ENCODE data around the gene RBM8A.

DNA sequence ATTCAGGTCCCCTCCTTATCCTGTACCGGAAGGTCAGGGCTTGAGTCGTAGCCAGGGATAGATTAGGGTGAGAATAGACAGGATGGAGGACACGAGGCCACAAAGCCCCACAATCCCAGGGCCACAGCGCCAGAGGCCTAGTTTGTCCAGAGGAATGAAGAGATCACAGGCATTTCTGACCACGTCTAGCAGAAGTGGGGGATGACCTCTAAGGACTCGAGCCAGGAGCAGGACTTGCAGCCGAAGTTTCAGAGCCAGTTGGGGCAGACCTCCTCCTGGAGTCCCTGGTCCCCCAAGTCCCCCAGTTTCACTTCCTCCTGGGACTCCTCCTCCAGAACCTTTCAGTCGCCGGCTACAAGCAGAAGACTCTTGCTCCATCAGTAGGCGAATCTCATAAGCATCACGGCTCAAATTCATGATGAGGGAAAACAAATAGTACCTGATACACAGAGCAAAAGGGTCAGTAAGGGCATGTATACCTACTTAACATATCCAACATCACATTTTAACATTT is 15.1 kb downstream of the RBM8A start:
- TF ChIP-seq, protein P1, sequence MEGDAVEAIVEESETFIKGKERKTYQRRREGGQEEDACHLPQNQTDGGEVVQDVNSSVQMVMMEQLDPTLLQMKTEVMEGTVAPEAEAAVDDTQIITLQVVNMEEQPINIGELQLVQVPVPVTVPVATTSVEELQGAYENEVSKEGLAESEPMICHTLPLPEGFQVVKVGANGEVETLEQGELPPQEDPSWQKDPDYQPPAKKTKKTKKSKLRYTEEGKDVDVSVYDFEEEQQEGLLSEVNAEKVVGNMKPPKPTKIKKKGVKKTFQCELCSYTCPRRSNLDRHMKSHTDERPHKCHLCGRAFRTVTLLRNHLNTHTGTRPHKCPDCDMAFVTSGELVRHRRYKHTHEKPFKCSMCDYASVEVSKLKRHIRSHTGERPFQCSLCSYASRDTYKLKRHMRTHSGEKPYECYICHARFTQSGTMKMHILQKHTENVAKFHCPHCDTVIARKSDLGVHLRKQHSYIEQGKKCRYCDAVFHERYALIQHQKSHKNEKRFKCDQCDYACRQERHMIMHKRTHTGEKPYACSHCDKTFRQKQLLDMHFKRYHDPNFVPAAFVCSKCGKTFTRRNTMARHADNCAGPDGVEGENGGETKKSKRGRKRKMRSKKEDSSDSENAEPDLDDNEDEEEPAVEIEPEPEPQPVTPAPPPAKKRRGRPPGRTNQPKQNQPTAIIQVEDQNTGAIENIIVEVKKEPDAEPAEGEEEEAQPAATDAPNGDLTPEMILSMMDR (IDR thresholded peaks at IDR 0.05), result no peak
- TF ChIP-seq POLR2A (IDR thresholded peaks at IDR 0.05), result no peak
